Measurements from ENCODE around the gene ULBP1.
"Not testable (repeated sequence)": the region's sequence is repeated elsewhere in the genome, so short reads cannot be mapped to it uniquely, and the experiment has no call there.

Gene ULBP1

GRCh38 chr6:150001295-150002008 is 37.7 kb downstream of the ULBP1 start:
- peak; percentile 69 for FAIRE-seq
- TF ChIP-seq POU2F2 (IDR thresholded peaks at IDR 0.05; ENCODE audit: low read depth, low read length) (no peak), SPI1 (IDR thresholded peaks at IDR 0.05; ENCODE audit: low read depth, low read length) (no peak), POLR2A (IDR thresholded peaks at IDR 0.05; ENCODE audit: low read depth, low read length) (no peak), TAF1 (IDR thresholded peaks at IDR 0.05; ENCODE audit: low read depth, low read length) (no peak), POLR2AphosphoS5 (IDR thresholded peaks at IDR 0.05; ENCODE audit: low read depth, low read length) (no peak), PAX5 (IDR thresholded peaks at IDR 0.05; ENCODE audit: insufficient read depth, low read length, severe bottlenecking) (no peak)
- DNase-seq (ENCODE audit: insufficient read length, low spot score) = no peak

GRCh38 chr6:150002710-150003109 is 39.0 kb downstream of the ULBP1 start:
- no peak for TF ChIP-seq POU2F2 (IDR thresholded peaks at IDR 0.05; ENCODE audit: low read depth, low read length)
- no peak for FAIRE-seq
- DNase-seq (ENCODE audit: insufficient read length, low spot score) = no peak

DNA sequence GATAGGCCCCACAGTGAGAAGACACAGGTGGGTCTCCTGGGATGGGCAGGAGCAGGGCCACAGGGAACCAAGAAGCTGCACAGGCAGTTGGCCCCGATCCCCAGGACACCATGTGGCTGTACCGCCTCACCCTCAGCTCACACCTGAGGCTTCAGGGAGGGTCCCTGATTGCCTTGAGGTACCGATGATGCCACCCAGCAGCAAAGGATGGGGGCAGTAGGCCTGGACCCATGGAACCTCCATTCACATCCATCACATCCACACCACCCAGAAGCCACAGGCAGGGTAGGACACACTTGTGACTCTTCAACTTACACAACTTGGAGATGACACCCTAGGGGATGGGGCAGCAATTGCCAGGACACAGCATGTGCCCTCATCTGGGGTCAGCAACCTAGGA is 39.9 kb downstream of the ULBP1 start:
- FAIRE-seq = peak; percentile 67
- not testable (repeated sequence) for DNase-seq (ENCODE audit: insufficient read length, low spot score)

- TF ChIP-seq PAX5 (IDR thresholded peaks at IDR 0.05; ENCODE audit: insufficient read depth, low read length, severe bottlenecking) (no peak), SPI1 (IDR thresholded peaks at IDR 0.05; ENCODE audit: low read depth, low read length) (peak; percentile 76)
- DNase-seq (ENCODE audit: insufficient read length, low spot score) = peak; percentile 43
- FAIRE-seq = peak; percentile 41
Observed at GRCh38 chr6:150004101-150004782, 40.5 kb downstream of the ULBP1 start.

DNA sequence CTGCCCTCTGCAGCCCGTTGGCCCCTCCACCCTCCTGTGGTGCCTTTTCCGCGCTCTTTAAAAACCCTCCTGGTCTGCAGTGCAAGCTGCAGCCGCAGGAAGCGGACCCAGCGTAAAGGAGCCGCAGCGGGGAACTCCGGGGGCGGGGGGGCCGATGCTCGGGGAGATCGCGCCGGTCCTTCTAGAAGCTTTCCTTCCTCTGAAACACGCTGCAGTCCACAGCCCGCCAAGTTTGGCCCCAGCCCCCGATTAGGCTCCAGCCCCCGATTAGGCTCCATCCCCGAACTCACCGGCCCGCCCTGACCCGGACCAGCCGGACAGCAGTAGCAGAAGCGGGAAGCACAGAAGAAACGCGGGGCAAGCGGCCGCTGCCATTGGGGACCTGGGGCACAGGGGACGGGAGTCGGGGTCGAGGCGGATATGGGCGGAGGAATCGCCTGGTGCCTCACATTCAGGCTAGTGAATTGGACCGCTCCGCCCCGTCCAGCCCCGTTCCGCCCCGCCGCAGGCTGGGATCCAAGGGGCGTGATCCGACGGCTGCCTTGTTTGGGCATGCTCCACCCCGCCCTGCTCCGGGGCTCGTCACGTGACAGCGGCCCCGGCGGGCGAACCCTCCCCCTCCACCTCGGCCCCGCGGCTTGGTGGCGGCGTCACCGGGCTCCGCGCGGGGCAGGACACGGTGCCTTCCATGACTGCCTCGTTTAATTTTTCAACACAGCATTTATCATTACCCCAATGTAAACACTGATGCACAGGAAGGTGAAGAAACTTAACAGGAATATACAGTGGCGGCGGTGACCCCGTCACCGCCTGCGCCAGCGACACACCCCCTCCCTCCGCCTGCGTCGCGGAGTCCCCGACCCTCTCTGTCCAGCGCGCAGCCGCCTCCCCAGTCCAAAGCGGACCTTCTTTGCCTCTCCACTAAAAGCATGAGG is 41.3 kb downstream of the ULBP1 start:
- TF ChIP-seq TAF1 (IDR thresholded peaks at IDR 0.05; ENCODE audit: low read depth, low read length) (no peak), POU2F2 (IDR thresholded peaks at IDR 0.05; ENCODE audit: low read depth, low read length) (0 out of 2 replicates have a peak, but pooled peaks have one; percentile 17), POLR2A (IDR thresholded peaks at IDR 0.05; ENCODE audit: low read depth, low read length) (no peak)
- FAIRE-seq = peak; percentile 94
- DNase-seq (ENCODE audit: insufficient read length, low spot score) = peak; percentile 91

DNA sequence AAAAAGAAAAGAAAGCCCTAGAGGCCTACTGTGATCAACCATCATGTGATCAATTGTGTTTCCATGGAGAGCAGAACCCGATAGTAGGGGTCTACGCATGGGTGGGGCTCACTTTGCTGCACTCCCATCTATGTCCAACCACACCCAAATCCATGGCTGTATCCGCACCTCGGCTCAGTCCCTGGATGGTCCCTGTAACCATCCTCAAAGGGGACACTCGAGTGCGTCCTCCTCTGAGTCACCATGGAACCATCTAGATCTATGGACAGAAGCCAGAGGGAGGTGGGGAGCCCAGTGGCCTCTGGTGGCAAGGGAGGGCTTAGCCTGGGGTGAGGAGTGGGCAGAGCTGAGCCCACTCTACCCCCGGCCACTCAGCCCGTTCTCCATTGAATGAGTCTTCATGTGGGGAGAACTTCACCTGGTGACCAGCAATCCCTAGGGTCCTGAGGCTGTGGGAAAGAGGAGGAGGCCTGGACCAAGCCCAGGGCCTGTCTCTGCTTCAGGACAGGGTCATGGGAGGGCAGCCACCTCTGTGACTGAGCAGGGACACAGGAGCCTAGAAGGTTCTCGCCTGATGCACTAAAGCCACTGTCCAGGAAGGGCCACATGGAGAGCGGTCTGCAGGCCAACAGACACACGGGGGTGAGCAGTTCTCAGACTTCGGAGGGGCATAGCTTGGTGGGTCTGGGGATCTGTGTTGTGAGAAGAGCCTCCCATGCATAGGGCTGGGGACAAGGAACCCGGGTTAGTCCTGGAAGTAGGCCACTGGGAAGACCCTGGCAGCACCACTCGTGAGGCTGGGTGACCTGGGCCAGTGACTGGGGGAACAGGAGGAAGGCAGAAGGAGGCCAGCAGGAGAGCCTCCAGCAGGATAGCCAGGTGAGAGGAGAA is 42.3 kb downstream of the ULBP1 start:
- TF ChIP-seq POLR2AphosphoS5 (IDR thresholded peaks at IDR 0.05; ENCODE audit: low read depth, low read length) (no peak), TAF1 (IDR thresholded peaks at IDR 0.05; ENCODE audit: low read depth, low read length) (no peak), POU2F2 (IDR thresholded peaks at IDR 0.05; ENCODE audit: low read depth, low read length) (no peak), POLR2A (IDR thresholded peaks at IDR 0.05; ENCODE audit: low read depth, low read length) (no peak), SPI1 (IDR thresholded peaks at IDR 0.05; ENCODE audit: low read depth, low read length) (no peak), PAX5 (IDR thresholded peaks at IDR 0.05; ENCODE audit: insufficient read depth, low read length, severe bottlenecking) (no peak)
- no peak for FAIRE-seq
- DNase-seq (ENCODE audit: insufficient read length, low spot score) = no peak

DNA sequence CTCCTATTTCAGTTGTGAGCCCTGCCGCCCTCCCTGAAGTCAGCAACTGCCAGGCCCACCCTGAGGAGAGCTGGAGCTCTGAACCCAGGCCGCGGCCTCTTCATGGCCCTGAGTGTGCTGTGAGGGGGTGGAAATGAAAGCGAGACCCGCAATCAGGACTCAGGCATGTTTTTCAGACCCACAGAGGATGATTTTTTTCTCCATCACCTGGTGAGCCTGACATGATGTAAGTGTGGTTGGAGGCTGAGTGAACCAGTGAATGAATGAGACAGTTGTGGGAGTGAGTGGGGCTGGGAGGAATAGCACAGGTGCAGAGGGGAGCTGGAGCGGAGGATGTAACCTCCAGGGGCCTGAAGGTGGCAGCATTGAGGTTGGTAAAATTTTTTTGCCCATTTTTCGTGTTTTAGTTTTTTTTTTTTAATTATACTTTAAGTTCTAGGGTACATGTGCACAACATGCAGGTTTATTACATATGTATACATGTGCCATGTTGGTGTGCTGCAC is 43.3 kb downstream of the ULBP1 start:
- no peak for FAIRE-seq
- TF ChIP-seq POU2F2 (IDR thresholded peaks at IDR 0.05; ENCODE audit: low read depth, low read length) (no peak), TAF1 (IDR thresholded peaks at IDR 0.05; ENCODE audit: low read depth, low read length) (no peak), POLR2AphosphoS5 (IDR thresholded peaks at IDR 0.05; ENCODE audit: low read depth, low read length) (no peak), POLR2A (IDR thresholded peaks at IDR 0.05; ENCODE audit: low read depth, low read length) (no peak), PAX5 (IDR thresholded peaks at IDR 0.05; ENCODE audit: insufficient read depth, low read length, severe bottlenecking) (no peak), SPI1 (IDR thresholded peaks at IDR 0.05; ENCODE audit: low read depth, low read length) (no peak)
- DNase-seq (ENCODE audit: insufficient read length, low spot score) = no peak

DNA sequence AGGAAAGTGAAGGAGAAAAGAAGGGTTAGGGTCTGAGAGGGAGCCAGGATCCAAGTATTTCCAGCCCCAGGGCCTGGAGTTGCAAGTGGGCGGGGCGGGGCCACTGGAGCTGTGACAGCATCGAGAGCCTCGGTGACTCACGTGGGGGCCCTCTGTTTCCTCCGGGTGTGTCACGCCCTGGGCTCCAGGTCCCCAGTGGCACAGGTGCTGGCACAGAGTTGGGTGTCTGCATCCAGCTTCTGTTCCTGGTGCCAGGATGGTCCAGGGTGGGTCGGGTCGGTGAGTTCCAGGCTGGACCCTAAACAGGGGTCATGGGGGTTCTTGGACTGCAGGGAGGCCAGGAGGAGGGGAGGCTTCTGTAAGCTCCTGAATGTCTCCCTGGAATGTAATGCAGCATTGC is 44.8 kb downstream of the ULBP1 start:
- TF ChIP-seq TAF1 (IDR thresholded peaks at IDR 0.05; ENCODE audit: low read depth, low read length) = no peak
- TF ChIP-seq POU2F2 (IDR thresholded peaks at IDR 0.05; ENCODE audit: low read depth, low read length) = no peak
- no peak for TF ChIP-seq PAX5 (IDR thresholded peaks at IDR 0.05; ENCODE audit: insufficient read depth, low read length, severe bottlenecking)
- DNase-seq (ENCODE audit: insufficient read length, low spot score) (no peak), FAIRE-seq (no peak)

GRCh38 chr6:150012846-150013784 is 49.4 kb downstream of the ULBP1 start:
- not testable (repeated sequence) for FAIRE-seq; DNase-seq (ENCODE audit: insufficient read length, low spot score)

DNA sequence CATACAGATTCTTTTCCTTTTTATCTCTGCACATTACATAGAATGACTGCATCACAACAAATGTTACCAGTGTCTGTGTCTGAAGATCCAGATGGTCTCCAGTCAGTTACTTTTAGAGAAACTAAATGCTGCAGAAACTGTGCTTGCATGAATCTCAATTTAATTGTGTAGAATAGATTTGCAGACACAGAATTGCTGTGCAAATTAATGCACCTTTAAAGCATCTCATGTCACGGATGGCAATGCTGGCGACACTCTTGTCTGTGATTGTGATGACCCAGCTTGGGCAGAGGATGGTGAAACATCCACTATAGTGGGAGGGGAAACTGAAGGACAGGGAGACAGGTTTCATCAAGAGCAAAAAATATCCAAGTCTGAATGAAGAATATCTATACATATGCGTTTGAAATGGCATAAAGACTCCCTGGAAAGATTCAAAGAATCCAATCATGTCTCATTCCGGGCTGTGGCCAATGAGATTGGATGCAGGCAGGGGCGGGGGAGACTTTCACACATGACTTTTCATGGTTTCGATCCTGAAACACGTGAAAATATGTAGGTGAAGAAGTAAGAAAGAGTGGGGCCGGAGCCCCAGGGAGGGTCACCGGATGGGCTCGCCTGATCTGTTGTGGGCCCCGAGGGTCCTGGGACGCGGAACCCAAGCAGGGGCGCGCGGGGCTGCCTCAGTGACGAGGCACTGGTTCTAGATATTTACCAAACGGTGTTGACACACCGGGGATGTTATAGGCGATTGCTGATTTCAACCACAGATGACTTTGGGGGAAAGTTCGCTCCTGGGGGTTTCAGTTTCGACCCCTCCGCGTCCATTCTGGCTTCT is 50.3 kb downstream of the ULBP1 start:
- DNase-seq (ENCODE audit: insufficient read length, low spot score) = not testable (repeated sequence)
- peak; percentile 16 for FAIRE-seq

DNA sequence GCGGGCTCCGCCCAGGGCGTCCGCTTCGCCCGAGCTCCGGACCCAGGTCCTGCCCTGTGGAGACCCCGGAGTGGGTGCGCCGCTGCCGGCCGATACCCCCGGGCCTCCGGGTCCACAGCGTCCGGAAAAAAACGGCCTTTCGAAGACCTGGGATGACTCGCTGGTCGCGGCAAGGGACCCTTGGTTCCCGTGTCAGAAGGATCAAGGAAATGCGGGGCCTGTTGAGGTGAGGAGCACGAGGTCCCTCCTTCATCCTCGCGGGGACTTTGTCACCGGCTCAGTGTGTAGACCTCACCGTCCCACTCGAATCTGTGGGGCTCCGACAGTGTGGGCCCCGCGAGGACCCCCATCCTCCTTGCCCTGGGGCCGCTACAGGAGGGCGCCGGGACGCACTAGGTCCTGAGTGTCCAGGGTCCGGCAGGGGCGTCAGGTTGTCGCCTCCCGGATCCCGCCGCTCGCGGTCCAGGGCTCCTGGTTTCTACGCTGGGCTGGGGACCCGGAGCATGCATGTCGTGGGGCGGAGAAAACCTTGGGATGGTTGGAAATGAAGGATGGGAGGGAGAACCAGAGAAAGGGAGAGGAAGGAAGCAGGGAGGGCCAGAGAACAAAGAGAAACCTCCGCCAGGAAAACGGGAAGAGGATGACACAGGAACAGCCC is 51.0 kb downstream of the ULBP1 start:
- not testable (repeated sequence) for FAIRE-seq; DNase-seq (ENCODE audit: insufficient read length, low spot score)

DNA sequence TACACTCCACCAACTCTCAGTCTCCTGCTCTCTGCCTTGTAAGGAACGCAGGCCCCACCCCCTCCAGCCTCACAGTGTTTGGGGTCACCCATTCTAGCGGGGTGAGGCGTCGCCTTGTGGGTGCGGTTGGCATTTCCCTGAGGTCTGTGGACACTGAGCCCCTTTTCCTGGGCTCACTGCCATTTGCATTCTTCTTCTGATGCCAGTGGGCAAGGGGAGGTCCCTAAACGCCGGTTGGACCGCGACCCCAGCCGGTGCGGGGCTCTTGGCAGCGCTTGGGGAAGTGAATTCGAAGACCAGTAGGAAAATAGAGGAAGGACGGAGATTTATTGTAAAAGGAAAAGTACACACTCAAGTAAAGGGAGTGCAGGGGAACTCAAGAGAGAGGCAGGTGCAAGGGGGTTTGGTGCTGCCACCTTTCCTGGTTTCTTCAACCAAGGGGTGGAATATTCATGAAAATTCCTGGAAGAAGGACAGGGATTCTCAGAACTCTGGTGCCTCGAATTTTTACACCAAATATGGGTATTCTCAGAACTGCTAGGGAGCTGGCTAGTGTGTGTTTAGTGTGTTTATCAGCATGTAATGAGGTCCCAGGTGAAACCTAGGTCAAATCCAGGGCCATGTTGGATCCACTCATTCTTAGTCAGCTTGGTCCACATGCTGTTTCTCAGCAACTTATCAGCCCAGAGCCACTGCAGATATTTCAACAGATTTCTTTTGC is 51.7 kb downstream of the ULBP1 start:
- DNase-seq (ENCODE audit: insufficient read length, low spot score) = not testable (repeated sequence)

More for the DNA sequence above, 51.7 kb downstream of the ULBP1 start:
- FAIRE-seq = not testable (repeated sequence)

Data from GM12891 (cell line).